ENCODE data around the gene CAB39.
"Not testable (repeated sequence)": the region's sequence is repeated elsewhere in the genome, so short reads cannot be mapped to it uniquely, and the experiment has no call there.

The CAB39 gene

GRCh38 chr2:230716588-230716987 lies 3.9 kb downstream of the CAB39 start:
- DNase-seq: no peak

GRCh38 chr2:230717600-230717999 lies 5.0 kb downstream of the CAB39 start:
- peak in 1 of 5 experiments; percentile 31 for DNase-seq

- DNase-seq: no peak
These were observed 6.7 kb downstream of the CAB39 start for GRCh38 chr2:230719340-230719739.

- peak in 1 of 5 experiments; percentile 59 for DNase-seq
These were observed 9.1 kb downstream of the CAB39 start for GRCh38 chr2:230721712-230722111.

- DNase-seq: no peak
These were observed 9.7 kb downstream of the CAB39 start for GRCh38 chr2:230722207-230722885.

GRCh38 chr2:230723363-230723762 lies 10.7 kb downstream of the CAB39 start:
- peak in 3 of 5 experiments; percentile 14 to 63 (median 60) for DNase-seq

GRCh38 chr2:230724957-230725356 lies 12.3 kb downstream of the CAB39 start:
- DNase-seq: not testable (repeated sequence)

- DNase-seq: no peak
These were observed 18.9 kb downstream of the CAB39 start for GRCh38 chr2:230731512-230731911.

GRCh38 chr2:230732914-230733401 lies 20.3 kb downstream of the CAB39 start:
- no peak for DNase-seq

- no peak for DNase-seq
These were observed 21.9 kb downstream of the CAB39 start for GRCh38 chr2:230734247-230735175.

- peak in 1 of 5 experiments; percentile 80 for DNase-seq
These were observed 23.2 kb downstream of the CAB39 start for GRCh38 chr2:230735884-230736283.

GRCh38 chr2:230737300-230737699 lies 24.7 kb downstream of the CAB39 start:
- DNase-seq: no peak

GRCh38 chr2:230737791-230738226 lies 25.2 kb downstream of the CAB39 start:
- no peak for DNase-seq

- peak in 1 of 5 experiments; percentile 42 for DNase-seq
These were observed 25.8 kb downstream of the CAB39 start for GRCh38 chr2:230738391-230738811.

- DNase-seq: no peak
These were observed 26.3 kb downstream of the CAB39 start for GRCh38 chr2:230738924-230739323.

GRCh38 chr2:230739961-230740360 lies 27.3 kb downstream of the CAB39 start:
- DNase-seq: peak in 1 of 5 experiments; percentile 42

- DNase-seq: no peak
These were observed 30.1 kb downstream of the CAB39 start for GRCh38 chr2:230742781-230743180.

GRCh38 chr2:230746213-230746612 lies 33.6 kb downstream of the CAB39 start:
- DNase-seq: no peak

GRCh38 chr2:230748087-230748486 lies 35.4 kb downstream of the CAB39 start:
- peak in 1 of 5 experiments; percentile 68 for DNase-seq

- no peak for DNase-seq
These were observed 36.5 kb downstream of the CAB39 start for GRCh38 chr2:230749111-230749510.

GRCh38 chr2:230751062-230751461 lies 38.4 kb downstream of the CAB39 start:
- DNase-seq: peak in 1 of 5 experiments; percentile 76

- no peak for DNase-seq
These were observed 41.6 kb downstream of the CAB39 start for GRCh38 chr2:230754200-230754599.

- DNase-seq: no peak
These were observed 44.8 kb downstream of the CAB39 start for GRCh38 chr2:230757476-230757875.
